PFSK-1 (cell line): ENCODE measurements around the gene TIMD4.

ENCODE experiments used
- FOXP2 ChIP-seq: optimal IDR thresholded peaks from 2 replicates; pipeline ENCODE3; 2011; ENCODE audit warnings: borderline replicate concordance, control low read depth, inconsistent platforms; ENCODE audit not compliant: insufficient read depth; ENCODE audit errors: extremely low read length, extremely low read depth
- POLR2AphosphoS5 ChIP-seq: IDR thresholded peaks from 2 replicates; pipeline ENCODE4 v1.6.1; 2012; ENCODE audit warnings: low read depth, mild to moderate bottlenecking, control low read depth, low read length, moderate library complexity
- REST ChIP-seq, 2 experiments: IDR thresholded peaks; 2 replicates each; pipeline versions ENCODE4 v1.6.1 to v1.8.0; 2011 to 2012; ENCODE audit warnings: low read depth in 2 of 2, low read length in 2 of 2, control low read depth in 1 of 2, inconsistent platforms in 1 of 2, mild to moderate bottlenecking in 1 of 2, moderate library complexity in 1 of 2; ENCODE audit not compliant: insufficient read depth in 1 of 2
- SIN3A ChIP-seq: IDR thresholded peaks from 2 replicates; pipeline ENCODE4 v1.6.1; 2012; ENCODE audit warnings: mild to moderate bottlenecking, low read length, moderate library complexity, borderline replicate concordance; ENCODE audit not compliant: insufficient read depth
- TAF1 ChIP-seq: IDR thresholded peaks from 2 replicates; pipeline ENCODE4 v1.6.1; 2012; ENCODE audit warnings: low read length, control low read depth, borderline replicate concordance; ENCODE audit not compliant: insufficient read depth

The TIMD4 gene

GRCh38 chr5:156879665-156880285, 83.3 kb downstream of the TIMD4 start:
- TF ChIP-seq FOXP2 (no peak), POLR2AphosphoS5 (no peak), SIN3A (no peak), REST (IDR thresholded peaks at IDR 0.05; ENCODE audit: insufficient read depth in 1 of 2, low read depth in 2 of 2, low read length in 2 of 2) (no peak), TAF1 (no peak)

GRCh38 chr5:156871212-156871611, 91.8 kb downstream of the TIMD4 start:
- no peak for TF ChIP-seq SIN3A
- TF ChIP-seq FOXP2 = no peak
- TF ChIP-seq TAF1 = no peak
- TF ChIP-seq POLR2AphosphoS5 = no peak
- TF ChIP-seq REST (IDR thresholded peaks at IDR 0.05; ENCODE audit: insufficient read depth in 1 of 2, low read depth in 2 of 2, low read length in 2 of 2) = no peak

- no peak for TF ChIP-seq TAF1
- no peak for TF ChIP-seq SIN3A
- TF ChIP-seq REST (IDR thresholded peaks at IDR 0.05; ENCODE audit: insufficient read depth in 1 of 2, low read depth in 2 of 2, low read length in 2 of 2) = no peak
- no peak for TF ChIP-seq FOXP2
- no peak for TF ChIP-seq POLR2AphosphoS5
Observed at GRCh38 chr5:156870498-156870839, 92.6 kb downstream of the TIMD4 start.
